Breast epithelium (tissue), 4 donors: ENCODE measurements around the gene FAHD2B. TPM values are rescaled to one million over a fixed set of nuclear protein-coding genes. Genes with fewer than 3 reads are reported as not detected.
"Not testable (repeated sequence)": the region's sequence is repeated elsewhere in the genome, so short reads cannot be mapped to it uniquely, and the experiment has no call there.

Experiments
- DNase-seq, 2 donors: peaks; one replicate each; pipeline ENCODE4 v3.0.0-alpha.2; 2019; ENCODE audit warnings: low spot score in 2 of 2
- H3K27ac ChIP-seq, 2 donors: fragments of 200-600 bp; sonication (generic) in 1 of 2; one replicate each; pipeline ENCODE4 v1.5.1; 2016 to 2019; ENCODE audit warnings: mild to moderate bottlenecking in 1 of 2
- H3K27me3 ChIP-seq, 2 donors: fragments of 200-600 bp; sonication (generic) in 1 of 2; one replicate each; pipeline versions ENCODE4 v1.5.1 to v1.6.0; 2017 to 2019; ENCODE audit warnings: control low read depth in 1 of 2, mild to moderate bottlenecking in 1 of 2
- H3K36me3 ChIP-seq: fragments of 200-600 bp; one replicate; pipeline ENCODE4 v1.5.1; 2019
- H3K4me1 ChIP-seq, 2 donors: fragments of 200-600 bp; sonication (generic); one replicate each; pipeline ENCODE4 v1.5.1; 2016 to 2019; ENCODE audit warnings: control low read depth in 1 of 2
- H3K4me3 ChIP-seq, 3 donors: fragments of 200-600 bp; sonication (generic); 1 replicate in 2 of 3; 2 replicates in 1 of 3; pipeline ENCODE4 v1.5.1; 2016 to 2019; ENCODE audit warnings: mild to moderate bottlenecking in 3 of 3, moderate library complexity in 2 of 3
- H3K9me3 ChIP-seq, 2 donors: fragments of 200-600 bp; sonication (generic) in 1 of 2; one replicate each; pipeline ENCODE4 v1.5.1; 2016 to 2019; ENCODE audit warnings: control low read depth in 1 of 2
- CTCF ChIP-seq, 3 donors: fragments of 450-650 bp; IDR thresholded peaks; one replicate each; pipeline ENCODE4 v1.5.1; 2016 to 2017; ENCODE audit warnings: antibody characterized with exemption in 3 of 3, mild to moderate bottlenecking in 3 of 3, moderate library complexity in 3 of 3
- POLR2A ChIP-seq: fragments of 450-650 bp; IDR thresholded peaks from one replicate; pipeline ENCODE4 v1.6.1; 2016; ENCODE audit warnings: antibody characterized with exemption, mild to moderate bottlenecking, moderate library complexity
- POLR2AphosphoS5 ChIP-seq, 3 donors: sonication (generic); formaldehyde crosslinking; IDR thresholded peaks; one replicate each; pipeline ENCODE4 v1.6.1; 2017; ENCODE audit warnings: antibody characterized with exemption in 3 of 3
- intact Hi-C: fragments of 100-400 bp; cut with DNase I; formaldehyde crosslinking; loops from one replicate; pipeline ENCODE4 v1.15.1; 2023; ENCODE audit warnings: low total_unique reads
- total RNA-seq, 3 donors: library from RNA; depleted of rRNA; stranded (reverse); fragments of >200 nt; gene quantifications; one replicate each; pipeline ENCODE4 v1.1.0, GENCODE V29; 2016

The FAHD2B gene
- total RNA-seq, 3 donors from 2014 or later: 14.0 to 17.7 (median 15.2) TPM

GRCh38 chr2:97068074-97068473, 26.6 kb downstream of the FAHD2B start:
- no peak overlapping the region for H3K4me3 ChIP-seq
- no peaks in the 10 kb centered on the region for H3K4me1 ChIP-seq
- no peak for DNase-seq
- no peaks in the 10 kb centered on the region for H3K36me3 ChIP-seq
- TF ChIP-seq POLR2A: no peak
- TF ChIP-seq POLR2AphosphoS5 (IDR thresholded peaks at IDR 0.05): no peak
- TF ChIP-seq CTCF (IDR thresholded peaks at IDR 0.05): no peak
- no peaks in the 10 kb centered on the region for H3K27me3 ChIP-seq
- H3K9me3 ChIP-seq: peaks cover 5 to 6% of the 10 kb centered on the region in 2 donors
- intact Hi-C loops: no loop called here
- no peak overlapping the region for H3K27ac ChIP-seq

GRCh38 chr2:97067279-97068004, 27.2 kb downstream of the FAHD2B start:
- no peak for DNase-seq
- H3K36me3 ChIP-seq: no peaks in the 10 kb centered on the region
- no peaks in the 10 kb centered on the region for H3K27me3 ChIP-seq
- H3K4me3 ChIP-seq: no peak overlapping the region
- TF ChIP-seq POLR2AphosphoS5 (IDR thresholded peaks at IDR 0.05) (no peak), CTCF (IDR thresholded peaks at IDR 0.05) (no peak)
- H3K9me3 ChIP-seq: peaks cover 5 to 6% of the 10 kb centered on the region in 2 donors
- no peaks in the 10 kb centered on the region for H3K4me1 ChIP-seq
- no peak overlapping the region for H3K27ac ChIP-seq
- intact Hi-C loops: no loop called here

GRCh38 chr2:97066030-97066429, 28.7 kb downstream of the FAHD2B start:
- H3K4me3 ChIP-seq, H3K4me1 ChIP-seq, H3K9me3 ChIP-seq, H3K27me3 ChIP-seq, H3K27ac ChIP-seq, H3K36me3 ChIP-seq, DNase-seq, intact Hi-C loops: not testable (repeated sequence)

GRCh38 chr2:97062020-97062419, 32.7 kb downstream of the FAHD2B start:
- intact Hi-C loops, H3K27me3 ChIP-seq, H3K36me3 ChIP-seq, H3K9me3 ChIP-seq, DNase-seq, H3K4me1 ChIP-seq, H3K4me3 ChIP-seq, H3K27ac ChIP-seq: not testable (repeated sequence)

GRCh38 chr2:97059782-97060181, 34.9 kb downstream of the FAHD2B start:
- H3K4me1 ChIP-seq, H3K4me3 ChIP-seq, intact Hi-C loops, DNase-seq, H3K36me3 ChIP-seq, H3K9me3 ChIP-seq, H3K27ac ChIP-seq, H3K27me3 ChIP-seq: not testable (repeated sequence)

GRCh38 chr2:97056150-97056549, 38.5 kb downstream of the FAHD2B start:
- not testable (repeated sequence) for H3K4me3 ChIP-seq

GRCh38 chr2:97050032-97050431, 44.6 kb downstream of the FAHD2B start:
- H3K36me3 ChIP-seq, H3K4me1 ChIP-seq, DNase-seq, H3K27me3 ChIP-seq, H3K4me3 ChIP-seq, H3K9me3 ChIP-seq, H3K27ac ChIP-seq, intact Hi-C loops: not testable (repeated sequence)

More at GRCh38 chr2:97056150-97056549, 38.5 kb downstream of the FAHD2B start:
- H3K4me1 ChIP-seq, H3K9me3 ChIP-seq, DNase-seq, H3K36me3 ChIP-seq, H3K27me3 ChIP-seq, H3K27ac ChIP-seq, intact Hi-C loops: not testable (repeated sequence)

- H3K27me3 ChIP-seq, H3K27ac ChIP-seq, DNase-seq, intact Hi-C loops, H3K4me3 ChIP-seq, H3K36me3 ChIP-seq, H3K9me3 ChIP-seq, H3K4me1 ChIP-seq: not testable (repeated sequence)
These were observed 46.2 kb downstream of the FAHD2B start for GRCh38 chr2:97048448-97048847.

- DNase-seq, intact Hi-C loops: not testable (repeated sequence)
These were observed 48.0 kb downstream of the FAHD2B start for GRCh38 chr2:97046676-97047075.

GRCh38 chr2:97045895-97046499, 48.7 kb downstream of the FAHD2B start:
- H3K27me3 ChIP-seq, H3K4me3 ChIP-seq, H3K27ac ChIP-seq, intact Hi-C loops, DNase-seq, H3K36me3 ChIP-seq, H3K4me1 ChIP-seq, H3K9me3 ChIP-seq: not testable (repeated sequence)

More at GRCh38 chr2:97046676-97047075, 48.0 kb downstream of the FAHD2B start:
- not testable (repeated sequence) for H3K27me3 ChIP-seq, H3K4me3 ChIP-seq, H3K9me3 ChIP-seq, H3K4me1 ChIP-seq, H3K36me3 ChIP-seq, H3K27ac ChIP-seq
